ENCODE data around the gene ZMIZ1. TPM values are rescaled to one million over a fixed set of nuclear protein-coding genes. Genes with fewer than 3 reads are reported as not detected.

The ZMIZ1 gene
- total and polyA plus RNA-seq, 4 donors, result 3.9 to 19.1 (median 9.8) TPM

- Histone ChIP-seq H3K9me3 (ENCODE audit: control insufficient read depth in 4 of 4, low read length in 3 of 4) (no peaks in the 10 kb centered on the region), H3K4me3 (ENCODE audit: low read depth in 1 of 3, low read length in 3 of 3) (no peak overlapping the region), H3K27ac (ENCODE audit: low read depth in 1 of 2, low read length in 2 of 2) (no peak overlapping the region), H3K4me1 (ENCODE audit: control insufficient read depth in 4 of 4, insufficient read depth in 4 of 4, low read length in 3 of 4) (peaks cover 0 to 7% (median 3%) of the 10 kb centered on the region in 4 donors), H3K9ac (ENCODE audit: low read depth in 1 of 2, low read length in 2 of 2) (no peak overlapping the region), H3K27me3 (ENCODE audit: control insufficient read depth in 4 of 4, insufficient read depth in 4 of 4, low read length in 3 of 4) (no peaks in the 10 kb centered on the region), H3K36me3 (ENCODE audit: control insufficient read depth in 4 of 4, insufficient read depth in 3 of 4, low read depth in 1 of 4, low read length in 3 of 4) (no peaks in the 10 kb centered on the region)
- 95% methylated on average over 9 of the region's 9 CpGs for WGBS
- DNase-seq (ENCODE audit: low spot score), result no peak
- TF ChIP-seq YY1 (IDR thresholded peaks at IDR 0.05) (no peak), HNF4A (conservative IDR thresholded peaks at IDR 0.05) (no peak), EGR1 (IDR thresholded peaks at IDR 0.05; ENCODE audit: low read depth in 2 of 2) (no peak)
Observed at GRCh38 chr10:79046326-79046725, 22.4 kb upstream of the ZMIZ1 start.

GRCh38 chr10:79046741-79047583 is 21.8 kb upstream of the ZMIZ1 start:
- no peak for DNase-seq (ENCODE audit: low spot score)
- Histone ChIP-seq H3K36me3 (ENCODE audit: control insufficient read depth in 4 of 4, insufficient read depth in 3 of 4, low read depth in 1 of 4, low read length in 3 of 4) (no peaks in the 10 kb centered on the region), H3K9ac (ENCODE audit: low read depth in 1 of 2, low read length in 2 of 2) (no peak overlapping the region), H3K9me3 (ENCODE audit: control insufficient read depth in 4 of 4, low read length in 3 of 4) (no peaks in the 10 kb centered on the region), H3K4me1 (ENCODE audit: control insufficient read depth in 4 of 4, insufficient read depth in 4 of 4, low read length in 3 of 4) (peaks cover 0 to 7% (median 3%) of the 10 kb centered on the region in 4 donors), H3K27me3 (ENCODE audit: control insufficient read depth in 4 of 4, insufficient read depth in 4 of 4, low read length in 3 of 4) (no peaks in the 10 kb centered on the region), H3K4me3 (ENCODE audit: low read depth in 1 of 3, low read length in 3 of 3) (no peak overlapping the region), H3K27ac (ENCODE audit: low read depth in 1 of 2, low read length in 2 of 2) (no peak overlapping the region)
- WGBS, result 83% methylated on average over 6 of the region's 6 CpGs
- no peak for TF ChIP-seq CTCF (IDR thresholded peaks at IDR 0.05; ENCODE audit: low read depth, low read length, missing input control)
- no peak for TF ChIP-seq FOXA1 (IDR thresholded peaks at IDR 0.05)
- no peak for TF ChIP-seq YY1 (IDR thresholded peaks at IDR 0.05)
- TF ChIP-seq FOXA2 (IDR thresholded peaks at IDR 0.05), result no peak
- TF ChIP-seq GABPA (IDR thresholded peaks at IDR 0.05 in 1 of 2, conservative IDR thresholded peaks at IDR 0.05 in 1 of 2), result no peak
- no peak for TF ChIP-seq SP1 (IDR thresholded peaks at IDR 0.05)
- TF ChIP-seq, protein P1, sequence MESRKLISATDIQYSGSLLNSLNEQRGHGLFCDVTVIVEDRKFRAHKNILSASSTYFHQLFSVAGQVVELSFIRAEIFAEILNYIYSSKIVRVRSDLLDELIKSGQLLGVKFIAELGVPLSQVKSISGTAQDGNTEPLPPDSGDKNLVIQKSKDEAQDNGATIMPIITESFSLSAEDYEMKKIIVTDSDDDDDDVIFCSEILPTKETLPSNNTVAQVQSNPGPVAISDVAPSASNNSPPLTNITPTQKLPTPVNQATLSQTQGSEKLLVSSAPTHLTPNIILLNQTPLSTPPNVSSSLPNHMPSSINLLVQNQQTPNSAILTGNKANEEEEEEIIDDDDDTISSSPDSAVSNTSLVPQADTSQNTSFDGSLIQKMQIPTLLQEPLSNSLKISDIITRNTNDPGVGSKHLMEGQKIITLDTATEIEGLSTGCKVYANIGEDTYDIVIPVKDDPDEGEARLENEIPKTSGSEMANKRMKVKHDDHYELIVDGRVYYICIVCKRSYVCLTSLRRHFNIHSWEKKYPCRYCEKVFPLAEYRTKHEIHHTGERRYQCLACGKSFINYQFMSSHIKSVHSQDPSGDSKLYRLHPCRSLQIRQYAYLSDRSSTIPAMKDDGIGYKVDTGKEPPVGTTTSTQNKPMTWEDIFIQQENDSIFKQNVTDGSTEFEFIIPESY (IDR thresholded peaks at IDR 0.05), result no peak
- TF ChIP-seq HNF4G (IDR thresholded peaks at IDR 0.05), result no peak
- no peak for TF ChIP-seq TAF1 (conservative IDR thresholded peaks at IDR 0.05)
- TF ChIP-seq RAD21 (IDR thresholded peaks at IDR 0.05), result no peak
- TF ChIP-seq, protein P2, sequence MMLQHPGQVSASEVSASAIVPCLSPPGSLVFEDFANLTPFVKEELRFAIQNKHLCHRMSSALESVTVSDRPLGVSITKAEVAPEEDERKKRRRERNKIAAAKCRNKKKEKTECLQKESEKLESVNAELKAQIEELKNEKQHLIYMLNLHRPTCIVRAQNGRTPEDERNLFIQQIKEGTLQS (IDR thresholded peaks at IDR 0.05), result no peak
- no peak for TF ChIP-seq HNF4A (conservative IDR thresholded peaks at IDR 0.05)
- TF ChIP-seq, protein P3, sequence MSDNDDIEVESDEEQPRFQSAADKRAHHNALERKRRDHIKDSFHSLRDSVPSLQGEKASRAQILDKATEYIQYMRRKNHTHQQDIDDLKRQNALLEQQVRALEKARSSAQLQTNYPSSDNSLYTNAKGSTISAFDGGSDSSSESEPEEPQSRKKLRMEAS (IDR thresholded peaks at IDR 0.05), result no peak
- no peak for TF ChIP-seq NR2F2 (IDR thresholded peaks at IDR 0.05)
- no peak for TF ChIP-seq JUND (IDR thresholded peaks at IDR 0.05)
- TF ChIP-seq REST (IDR thresholded peaks at IDR 0.05), result no peak
- no peak for TF ChIP-seq EGR1 (IDR thresholded peaks at IDR 0.05; ENCODE audit: low read depth in 2 of 2)
